Omental fat pad (tissue), 4 donors: Measurements from ENCODE around the gene ERBB4. TPM values are rescaled to one million over a fixed set of nuclear protein-coding genes. Genes with fewer than 3 reads are reported as not detected.

ENCODE experiments used
- ATAC-seq: fragments of 150-250 bp; one replicate; pipeline ENCODE4 v1.9.1; 2016; ENCODE audit warnings: mild to moderate bottlenecking, moderate library complexity; ENCODE audit not compliant: low FRiP score
- DNase-seq: peaks from one replicate; pipeline ENCODE4 v3.0.0-alpha.2; 2019; ENCODE audit warnings: low spot score
- CTCF ChIP-seq, 3 donors: fragments of 450-650 bp; IDR thresholded peaks; one replicate each; pipeline ENCODE4 v1.5.1; 2016 to 2017; ENCODE audit warnings: antibody characterized with exemption in 3 of 3, mild to moderate bottlenecking in 3 of 3, moderate library complexity in 2 of 3
- total RNA-seq, 4 donors: library from RNA; depleted of rRNA; stranded (reverse); fragments of >200 nt; gene quantifications; one replicate each; pipeline ENCODE4 v1.1.0, GENCODE V29; 2016

The ERBB4 gene
- total RNA-seq, 4 donors from 2014 or later = 0.16 to 7.7 (median 2.1) TPM

DNA sequence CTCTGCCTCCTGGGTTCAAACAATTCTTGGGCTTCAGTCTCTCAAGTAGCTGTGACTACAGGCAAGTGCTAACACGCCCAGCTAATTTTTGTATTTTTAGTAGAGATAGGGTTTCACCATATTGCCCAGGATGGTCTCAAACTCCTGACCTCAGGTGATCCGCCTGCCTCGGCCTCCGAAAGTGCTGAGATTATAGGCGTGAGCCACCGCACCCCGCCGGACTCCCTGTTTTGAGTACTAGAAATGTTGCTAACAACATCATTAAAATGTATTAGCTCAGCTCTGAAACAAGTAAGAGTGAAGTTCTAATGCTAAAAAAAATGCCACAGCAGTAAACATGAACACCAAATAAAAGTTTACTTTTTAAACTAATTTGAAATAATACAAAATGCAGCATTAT is 1044.5 kb downstream of the ERBB4 start:
- DNase-seq = no peak
- no peak for ATAC-seq

DNA sequence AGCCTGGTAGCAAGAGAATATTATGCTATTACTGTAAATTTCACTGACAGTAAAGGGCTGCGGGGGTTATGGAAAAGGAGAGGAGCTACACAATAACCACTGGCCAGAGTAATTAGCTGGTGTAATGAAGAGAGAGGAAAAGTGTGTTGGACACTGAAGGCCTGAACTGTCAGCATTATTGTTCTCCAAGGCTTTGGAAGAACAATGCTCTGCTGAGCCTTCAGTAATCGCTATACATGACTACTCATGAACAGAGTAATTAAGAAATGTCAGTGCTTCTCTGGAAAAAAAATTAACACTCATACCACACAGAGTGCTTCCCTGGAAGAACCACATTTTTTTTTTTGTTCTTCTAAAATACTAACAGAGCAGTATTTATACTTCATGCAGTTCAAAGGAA is 1050.9 kb downstream of the ERBB4 start:
- ATAC-seq = no peak
- DNase-seq = no peak
- TF ChIP-seq CTCF (IDR thresholded peaks at IDR 0.05) = no peak

More for the DNA sequence above, 1044.5 kb downstream of the ERBB4 start:
- no peak for TF ChIP-seq CTCF (IDR thresholded peaks at IDR 0.05)

DNA sequence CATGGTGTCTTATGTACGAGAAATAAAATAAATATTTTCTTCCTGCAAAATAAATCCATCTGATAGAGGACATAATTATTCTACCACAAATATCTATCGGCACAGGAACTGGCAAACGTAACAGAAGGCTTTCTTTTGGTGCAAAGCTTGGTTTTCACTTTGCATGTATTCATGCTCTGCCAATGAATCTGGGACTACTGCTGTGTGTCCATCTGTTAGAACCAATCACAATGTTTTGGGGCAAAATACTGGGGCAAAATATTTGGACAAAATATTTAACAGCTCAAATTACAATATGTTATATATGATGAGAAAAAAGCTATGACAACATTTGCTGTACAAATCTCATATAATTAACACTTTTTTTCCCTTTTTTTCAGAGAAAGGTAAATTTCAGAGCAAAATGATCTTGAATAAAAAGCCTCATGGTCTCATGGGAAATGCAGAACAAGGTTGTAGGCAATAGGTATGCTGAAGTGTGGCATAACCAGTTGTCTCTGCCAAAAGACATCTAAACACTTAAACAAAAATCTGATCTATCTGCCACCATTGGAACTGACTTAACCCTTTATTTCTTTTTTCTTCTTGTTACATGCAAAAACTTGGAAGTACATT is 1059.0 kb downstream of the ERBB4 start:
- ATAC-seq (no peak), DNase-seq (no peak)
- no peak for TF ChIP-seq CTCF (IDR thresholded peaks at IDR 0.05)

DNA sequence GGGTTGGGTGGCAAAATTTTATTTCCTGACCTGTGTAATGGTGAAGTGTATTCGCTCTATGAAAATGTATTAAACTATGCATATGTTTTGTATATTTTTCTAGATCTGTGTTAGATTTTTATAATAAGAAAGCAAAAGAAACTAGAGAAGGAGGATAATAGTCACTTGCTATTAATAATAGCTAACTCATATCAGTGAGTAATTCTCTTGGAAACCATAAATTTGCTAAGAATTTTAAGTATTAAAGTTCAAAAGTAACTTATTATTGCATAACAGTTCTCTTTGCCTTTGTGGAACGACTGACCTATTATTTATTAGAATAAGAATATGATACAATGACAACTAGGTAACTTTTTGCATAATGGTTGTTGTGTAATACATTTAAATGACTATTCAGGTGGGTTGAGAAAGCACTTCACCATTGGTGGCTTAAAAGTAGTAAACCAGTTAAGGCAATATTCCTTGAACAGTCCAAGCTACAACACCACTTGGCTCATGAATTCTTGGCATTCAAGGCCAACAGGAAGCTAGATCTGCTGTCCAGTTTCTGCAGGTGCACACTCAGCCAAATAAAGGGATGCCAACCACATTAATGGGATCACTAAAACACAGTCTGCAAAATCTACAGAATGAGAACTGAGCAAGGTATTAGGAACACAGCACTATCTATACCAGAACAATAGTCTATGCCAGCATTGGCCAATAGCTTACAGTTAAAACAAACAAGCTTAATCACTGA is 1060.9 kb downstream of the ERBB4 start:
- DNase-seq = no peak
- TF ChIP-seq CTCF (IDR thresholded peaks at IDR 0.05) = no peak
- ATAC-seq = peak; percentile 74

GRCh38 chr2:211473116-211473515 is 1065.5 kb downstream of the ERBB4 start:
- ATAC-seq = no peak
- no peak for TF ChIP-seq CTCF (IDR thresholded peaks at IDR 0.05)
- DNase-seq = no peak

DNA sequence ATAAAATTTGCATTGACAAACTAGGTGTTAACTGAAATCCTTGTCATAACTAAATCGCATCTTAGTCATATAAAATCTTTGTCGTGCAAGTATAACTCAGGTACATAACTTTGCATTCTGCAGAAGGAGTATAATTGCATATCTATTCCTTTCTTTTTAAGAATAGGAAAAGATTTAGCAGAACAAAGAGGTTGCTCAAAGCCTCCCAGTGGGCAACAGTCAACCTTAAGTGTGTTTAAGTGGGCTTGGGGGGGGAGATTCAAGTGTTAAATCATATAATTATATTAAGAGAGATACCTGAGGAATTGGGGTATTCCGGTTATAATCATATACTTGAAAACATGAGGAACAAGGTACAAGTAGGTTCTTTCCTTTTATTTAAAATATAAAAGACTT is 1068.9 kb downstream of the ERBB4 start:
- TF ChIP-seq CTCF (IDR thresholded peaks at IDR 0.05) = no peak
- DNase-seq = no peak
- ATAC-seq = no peak
